Sigmoid colon (tissue), 7 donors: ENCODE measurements around the gene RPL3. TPM values are rescaled to one million over a fixed set of nuclear protein-coding genes. Genes with fewer than 3 reads are reported as not detected.

ENCODE experiments used
- DNase-seq: peaks from one replicate; pipeline ENCODE4 v3.0.0-alpha.2; 2019
- H3K27ac ChIP-seq, 4 donors: fragments of 200-600 bp; sonication (generic); one replicate each; pipeline ENCODE4 v1.5.1; 2016 to 2019; ENCODE audit warnings: mild to moderate bottlenecking in 1 of 4
- H3K27me3 ChIP-seq, 3 donors: fragments of 200-600 bp; sonication (generic); one replicate each; pipeline ENCODE4 v1.5.1; 2019; ENCODE audit warnings: mild to moderate bottlenecking in 1 of 3
- H3K36me3 ChIP-seq, 4 donors: fragments of 200-600 bp; sonication (generic); one replicate each; pipeline ENCODE4 v1.5.1; 2016 to 2019
- H3K4me1 ChIP-seq, 4 donors: fragments of 200-600 bp; sonication (generic); one replicate each; pipeline ENCODE4 v1.5.1; 2017 to 2019
- H3K4me3 ChIP-seq, 4 donors: fragments of 200-600 bp; sonication (generic); one replicate each; pipeline ENCODE4 v1.5.1; 2017 to 2019; ENCODE audit warnings: mild to moderate bottlenecking in 2 of 4, moderate library complexity in 1 of 4
- H3K9me3 ChIP-seq, 4 donors: fragments of 200-600 bp in 3 of 4; sonication (generic) in 3 of 4; one replicate each; pipeline versions ENCODE4 v1.5.1 to v1.6.1; 2013 to 2019
- CTCF ChIP-seq, 4 experiments: fragments of 450-650 bp in 3 of 4; fragments of 200-600 bp in 1 of 4; IDR thresholded peaks; one replicate each; pipeline ENCODE4 v1.5.1; 2016 to 2019; ENCODE audit warnings: antibody characterized with exemption in 4 of 4, mild to moderate bottlenecking in 3 of 4, moderate library complexity in 2 of 4
- EP300 ChIP-seq, 4 donors: sonication (generic); formaldehyde crosslinking; IDR thresholded peaks; one replicate each; pipeline ENCODE4 v1.6.1; 2017; ENCODE audit warnings: antibody characterized with exemption in 4 of 4
- POLR2A ChIP-seq, 2 donors: fragments of 450-650 bp; IDR thresholded peaks; one replicate each; pipeline ENCODE4 v1.6.1; 2016; ENCODE audit warnings: antibody characterized with exemption in 2 of 2, mild to moderate bottlenecking in 2 of 2, moderate library complexity in 2 of 2
- POLR2AphosphoS5 ChIP-seq, 4 donors: sonication (generic); formaldehyde crosslinking; IDR thresholded peaks; one replicate each; pipeline ENCODE4 v1.6.1; 2017; ENCODE audit warnings: antibody characterized with exemption in 4 of 4
- WGBS, 2 donors: extraction: QIAGEN DNeasy Blood & Tissue Kit; methylation state at CpG; one replicate each; pipeline ENCODE4 v1.1.7; 2013; 5-methylcytosine and 5-hydroxymethylcytosine counted together
- intact Hi-C: fragments of 100-400 bp; cut with DNase I; formaldehyde crosslinking; loops from one replicate; pipeline ENCODE4 v1.15.1; 2023
- polyA plus RNA-seq, 3 donors: library from polyadenylated mRNA; stranded (reverse); fragments of 200-250 nt; gene quantifications; one replicate each; pipeline ENCODE4 v1.2.3, GENCODE V29; 2013
- small RNA-seq, 3 donors: library from RNA; depleted of rRNA; stranded (forward); fragments of <200 nt; gene quantifications; one replicate each; pipeline ENCODE3, GENCODE V24; 2016
- total RNA-seq, 4 donors: library from RNA; depleted of rRNA; stranded (reverse); fragments of >200 nt; gene quantifications; one replicate each; pipeline ENCODE4 v1.1.0, GENCODE V29; 2016
- donor health status: healthy with polysubstance abuse.
- donor health status: Bipolar disorder and iron deficiency.
- donor health status: healthy.

RPL3 gene
- total and polyA plus RNA-seq, 7 donors: 1,532 to 4,917 (median 2,212) TPM

DNA sequence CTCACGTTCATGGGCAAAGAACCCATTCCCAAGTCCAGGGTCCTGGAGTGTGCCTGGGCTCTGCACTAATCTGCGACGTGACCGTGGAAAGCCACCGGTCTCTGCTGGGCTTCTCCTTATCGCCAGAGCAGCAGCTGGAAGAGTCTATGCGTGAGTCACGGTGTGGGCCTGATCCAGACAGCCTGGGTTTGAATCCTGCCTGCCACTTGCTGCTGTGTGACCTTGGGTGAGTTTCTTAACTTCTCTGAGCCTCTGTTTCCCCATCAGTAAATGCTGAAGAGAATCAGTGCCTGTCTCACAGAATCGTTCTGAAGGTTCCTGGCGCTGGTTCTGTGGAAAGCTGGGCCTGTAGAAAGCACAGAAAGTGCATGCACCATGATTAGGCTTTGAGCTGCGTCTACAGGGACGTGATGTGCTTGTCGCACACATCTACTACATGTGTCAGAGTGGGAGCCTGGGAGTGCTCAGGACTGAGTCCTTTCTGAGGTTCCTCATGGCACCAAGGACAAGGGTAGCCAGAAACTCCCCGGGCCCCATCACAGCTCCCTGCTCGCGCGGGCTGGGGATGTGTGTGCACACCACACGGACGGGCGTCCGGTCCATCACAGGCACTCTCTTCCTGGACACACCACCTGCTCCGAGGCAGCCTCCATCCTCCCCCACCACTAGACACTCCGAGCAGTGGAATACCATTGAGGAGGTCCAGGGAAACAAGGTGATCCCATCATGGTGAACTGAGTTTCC is 54.1 kb downstream of the RPL3 start:
- WGBS, 2 donors: 91 to 92% methylated on average over 23 of the region's 23 CpGs
- H3K27me3 ChIP-seq: no peaks in the 10 kb centered on the region
- H3K4me3 ChIP-seq: no peak overlapping the region
- no peaks in the 10 kb centered on the region for H3K36me3 ChIP-seq
- peak overlapping the region in 1 of 4 donors; percentile 34 for H3K27ac ChIP-seq
- H3K9me3 ChIP-seq: peaks cover 0 to 10% (median 5%) of the 10 kb centered on the region in 4 donors
- intact Hi-C loops: no loop called here
- no peak for DNase-seq
- TF ChIP-seq CTCF (IDR thresholded peaks at IDR 0.05) (no peak), POLR2A (IDR thresholded peaks at IDR 0.05) (no peak), POLR2AphosphoS5 (IDR thresholded peaks at IDR 0.05) (no peak), EP300 (IDR thresholded peaks at IDR 0.05) (no peak)
- no peaks in the 10 kb centered on the region for H3K4me1 ChIP-seq

DNA sequence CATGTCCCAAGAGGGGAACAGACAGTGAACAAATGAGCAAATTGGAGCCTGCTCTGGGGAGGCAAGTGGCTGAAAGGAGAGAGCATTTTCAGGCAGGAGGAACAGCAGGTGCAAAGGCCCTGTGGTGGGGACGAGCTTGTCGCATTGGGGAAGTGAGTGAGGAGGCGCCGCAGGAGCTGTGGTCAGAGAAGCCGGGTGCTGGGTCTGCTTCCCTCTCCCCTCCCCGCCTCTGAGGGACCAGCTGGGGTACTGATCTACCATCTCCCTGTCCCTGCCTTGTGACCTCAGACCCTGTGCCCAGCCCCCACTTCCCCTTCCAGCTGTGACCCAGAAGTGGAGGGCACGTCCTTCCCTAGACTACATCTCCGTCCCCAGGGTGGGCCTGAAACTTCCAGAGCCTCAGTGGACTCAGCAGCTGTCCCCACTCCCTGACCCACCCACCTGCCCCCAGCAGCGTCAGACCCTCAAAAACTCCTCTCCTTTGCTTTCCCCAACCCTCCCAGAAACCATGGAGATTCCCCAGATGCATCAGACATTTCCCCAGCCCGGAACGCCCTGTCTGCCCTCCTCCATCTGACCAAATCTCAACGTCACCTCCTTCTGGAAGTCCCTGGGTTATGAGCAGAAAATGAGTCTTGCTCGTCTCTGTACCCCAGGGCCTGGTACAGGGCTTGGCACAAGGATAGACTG is 54.9 kb downstream of the RPL3 start:
- WGBS, 2 donors: 67 to 75% methylated on average over 13 of the region's 13 CpGs
- DNase-seq: peak; percentile 80
- H3K4me3 ChIP-seq: no peak overlapping the region
- peaks cover 0 to 10% (median 5%) of the 10 kb centered on the region in 4 donors for H3K9me3 ChIP-seq
- H3K27me3 ChIP-seq: no peaks in the 10 kb centered on the region
- intact Hi-C loops: no loop called here
- TF ChIP-seq POLR2A (IDR thresholded peaks at IDR 0.05) (no peak), POLR2AphosphoS5 (IDR thresholded peaks at IDR 0.05) (peak in 1 of 4 donors; percentile 19), EP300 (IDR thresholded peaks at IDR 0.05) (no peak), CTCF (IDR thresholded peaks at IDR 0.05) (no peak)
- peak overlapping the region in 1 of 4 donors; percentile 10 for H3K27ac ChIP-seq
- H3K36me3 ChIP-seq: no peaks in the 10 kb centered on the region
- no peaks in the 10 kb centered on the region for H3K4me1 ChIP-seq

DNA sequence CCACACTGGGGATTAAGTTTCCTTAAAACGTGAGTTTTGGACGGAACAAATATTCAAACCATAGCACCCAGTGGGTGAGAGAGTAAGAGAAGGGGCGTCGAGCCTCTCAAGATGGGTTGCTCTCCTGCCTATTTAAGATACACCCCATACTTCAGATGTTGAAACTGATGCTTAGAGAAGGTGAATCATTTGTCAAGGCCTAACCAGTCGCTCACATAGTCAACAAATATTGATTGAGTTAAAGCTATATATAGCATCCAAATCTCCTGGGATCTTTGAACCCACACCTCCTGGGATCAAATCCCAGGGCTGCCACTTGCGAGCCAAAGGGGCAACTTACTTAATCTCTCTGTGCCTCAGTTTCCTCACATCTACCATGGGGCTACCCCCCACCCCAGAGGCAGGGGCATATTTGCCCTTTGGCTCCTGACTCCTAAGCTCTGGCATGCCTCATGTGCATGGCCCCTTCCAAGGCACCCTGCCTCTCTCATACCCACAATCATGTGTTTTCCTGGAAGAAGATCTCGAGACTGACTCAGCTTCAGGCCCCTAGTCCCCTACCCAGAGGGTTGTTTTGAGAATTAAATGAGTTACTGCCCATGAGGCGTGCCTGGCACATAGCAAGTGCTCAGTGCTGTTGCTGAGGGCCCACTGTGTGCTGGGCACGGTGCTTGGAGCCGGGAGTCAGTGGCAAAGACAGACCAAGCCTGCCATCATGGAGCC is 55.6 kb downstream of the RPL3 start:
- intact Hi-C loops: no loop called here
- H3K4me1 ChIP-seq: no peaks in the 10 kb centered on the region
- WGBS, 2 donors: 82 to 89% methylated on average over 10 of the region's 10 CpGs

More for the DNA sequence above, 55.6 kb downstream of the RPL3 start:
- Histone ChIP-seq H3K27ac (no peak overlapping the region), H3K27me3 (no peaks in the 10 kb centered on the region), H3K4me3 (no peak overlapping the region), H3K36me3 (no peaks in the 10 kb centered on the region), H3K9me3 (peaks cover 0 to 10% (median 5%) of the 10 kb centered on the region in 4 donors)
- TF ChIP-seq EP300 (IDR thresholded peaks at IDR 0.05) (no peak), POLR2AphosphoS5 (IDR thresholded peaks at IDR 0.05) (no peak), CTCF (IDR thresholded peaks at IDR 0.05) (no peak), POLR2A (IDR thresholded peaks at IDR 0.05) (no peak)
- no peak for DNase-seq

Small RNA genes within 50 kb of the gene (small RNA-seq; reads per million reads assigned to genes)
- gene SNORD43: 0 reads per million in 3 donors
- 3,761 to 8,799 (median 5,795) reads per million in 3 donors for gene SNORD83A
- 0 reads per million in 3 donors for gene SNORD83B

Other genes starting within 250 kb of the RPL3 start
- gene APOBEC3G, start 242.3 kb downstream of the RPL3 start, total RNA-seq: 10 to 100 TPM; 11.0 to 17.9 (median 11.8) TPM
- gene APOBEC3G, start 242.3 kb downstream of the RPL3 start, polyA plus RNA-seq: 10 to 100 TPM in 1 of 3 donors, 1 to 10 TPM in 2; 3.0 to 21.4 (median 4.6) TPM
- gene APOBEC3H, start 222.4 kb downstream of the RPL3 start, total RNA-seq: not detected
- gene APOBEC3H, start 222.4 kb downstream of the RPL3 start, polyA plus RNA-seq: 1 to 10 TPM in 1 of 3 donors, not detected in 2; 1.5 TPM
- 100 to 1,000 TPM; 108 to 166 (median 125) TPM for gene CBX7, start 166.9 kb downstream of the RPL3 start, total RNA-seq
- 10 to 100 TPM; 10.9 to 39.0 (median 36.2) TPM for gene CBX7, start 166.9 kb downstream of the RPL3 start, polyA plus RNA-seq
- 1 to 10 TPM; 3.1 to 9.6 (median 7.4) TPM for gene PDGFB, start 74.6 kb downstream of the RPL3 start, total RNA-seq
- 1 to 10 TPM; 1.4 to 5.5 (median 2.4) TPM for gene PDGFB, start 74.6 kb downstream of the RPL3 start, polyA plus RNA-seq
- gene SYNGR1, start 30.4 kb upstream of the RPL3 start, total RNA-seq: 10 to 100 TPM; 14.5 to 29.4 (median 20.2) TPM
- 1 to 10 TPM in 2 of 3 donors, under 1 TPM in 1; 0.69 to 8.4 (median 7.5) TPM for gene SYNGR1, start 30.4 kb upstream of the RPL3 start, polyA plus RNA-seq
- gene TAB1, start 80.2 kb upstream of the RPL3 start, total RNA-seq: 10 to 100 TPM; 19.6 to 24.6 (median 21.3) TPM
- gene TAB1, start 80.2 kb upstream of the RPL3 start, polyA plus RNA-seq: 10 to 100 TPM in 1 of 3 donors, 1 to 10 TPM in 2; 8.8 to 17.5 (median 9.0) TPM
- gene MGAT3, start 137.4 kb upstream of the RPL3 start, total RNA-seq: 1 to 10 TPM in 3 of 4 donors, under 1 TPM in 1; 0.99 to 1.4 (median 1.2) TPM
- 1 to 10 TPM in 1 of 3 donors, under 1 TPM in 2; 0.60 to 8.1 (median 0.92) TPM for gene MGAT3, start 137.4 kb upstream of the RPL3 start, polyA plus RNA-seq
- 10 to 100 TPM; 11.8 to 19.7 (median 14.2) TPM for gene MIEF1, start 182.7 kb upstream of the RPL3 start, total RNA-seq
- 10 to 100 TPM in 2 of 3 donors, 1 to 10 TPM in 1; 9.0 to 25.4 (median 11.6) TPM for gene MIEF1, start 182.7 kb upstream of the RPL3 start, polyA plus RNA-seq
- 100 to 1,000 TPM; 483 to 651 (median 631) TPM for gene ATF4, start 200.9 kb upstream of the RPL3 start, total RNA-seq
- gene ATF4, start 200.9 kb upstream of the RPL3 start, polyA plus RNA-seq: 100 to 1,000 TPM; 423 to 446 (median 444) TPM
- gene RPS19BP1, start 213.1 kb upstream of the RPL3 start, total RNA-seq: 100 to 1,000 TPM; 148 to 217 (median 189) TPM
- 100 to 1,000 TPM; 176 to 180 (median 180) TPM for gene RPS19BP1, start 213.1 kb upstream of the RPL3 start, polyA plus RNA-seq